K562 (cell line): ENCODE results near the gene KISS1R. TPM values are rescaled to one million over a fixed set of nuclear protein-coding genes. Genes with fewer than 3 reads are reported as not detected.

ENCODE experiments used
- BRF2 ChIP-seq: IDR thresholded peaks from 3 replicates; pipeline ENCODE4 v1.6.1; 2011; ENCODE audit warnings: borderline replicate concordance, mild to moderate bottlenecking; ENCODE audit not compliant: insufficient read length, insufficient read depth
- JUND ChIP-seq, 2 experiments: IDR thresholded peaks; 2 replicates in 1 of 2; 3 replicates in 1 of 2; pipeline ENCODE4 v1.6.1; 2011; ENCODE audit warnings: borderline replicate concordance in 2 of 2, low read depth in 2 of 2, low read length in 2 of 2, improper control_type of control experiment in 1 of 2, missing biosample characterization in 1 of 2, missing genetic modification characterization in 1 of 2, missing genetic modification reagents in 1 of 2
- LCOR ChIP-seq: sonication (generic); formaldehyde crosslinking; IDR thresholded peaks from 2 replicates; pipeline ENCODE4 v1.8.0; 2022; ENCODE audit warnings: mild to moderate bottlenecking, missing genetic modification reagents
- MCM2 ChIP-seq: fragments of 450-650 bp; IDR thresholded peaks from 2 replicates; pipeline ENCODE4 v1.6.1; 2017; ENCODE audit warnings: low read depth, mild to moderate bottlenecking
- NFE2 ChIP-seq: IDR thresholded peaks from 2 replicates; pipeline ENCODE4 v1.6.1; 2014; ENCODE audit warnings: antibody characterized with exemption, low read depth
- POLR2G ChIP-seq: fragments of 200-400 bp; formaldehyde crosslinking; IDR thresholded peaks from 2 replicates; pipeline ENCODE4 v1.6.1; 2017; ENCODE audit warnings: low read depth, mild to moderate bottlenecking, antibody characterized with exemption, low read length, moderate library complexity
- ZNF316 ChIP-seq: fragments of 450-650 bp; IDR thresholded peaks from 2 replicates; pipeline ENCODE4 v1.6.1; 2016
- ZNF699 ChIP-seq: fragments of 250-450 bp; sonication (Bioruptor Pico); IDR thresholded peaks from 2 replicates; pipeline ENCODE4 v1.8.0; 2021; ENCODE audit warnings: mild to moderate bottlenecking, moderate library complexity; ENCODE audit not compliant: insufficient replicate concordance
- polyA plus RNA-seq, 8 experiments: library from polyadenylated mRNA; depleted of rRNA in 4 of 8; stranded (reverse) in 5 of 8; unstranded in 3 of 8; fragments of >200 nt; fragmentation: Nextera tagmentation in 2 of 8; fragmentation: Illumina TruSeq in 1 of 8; extraction: Ambion mirVana in 2 of 8; extraction: Trizol in 1 of 8; gene quantifications; 2 replicates each; pipeline versions ENCODE4 v1.2.1 to v1.2.3, GENCODE V29; 2011 to 2014; ENCODE audit warnings: inconsistent platforms in 1 of 8, missing spikeins in 1 of 8
- total RNA-seq, 7 experiments: library from RNA; depleted of rRNA in 6 of 7; stranded (reverse); fragments of >200 nt in 6 of 7; fragmentation: Illumina TruSeq in 2 of 7; extraction: Trizol in 2 of 7; gene quantifications; 2 replicates each; pipeline versions ENCODE4 v1.2.1 to v1.2.3, GENCODE V29; 2011 to 2021; ENCODE audit warnings: low replicate concordance in 1 of 7

The KISS1R gene
- total and polyA plus RNA-seq, 9 of the 15 experiments (the other 6 are each of a cell fraction or from before 2014, with no cell fraction given): 0.37 to 39.4 (median 2.0) TPM

- TF ChIP-seq JUND (IDR thresholded peaks at IDR 0.05; ENCODE audit: borderline replicate concordance, low read depth, low read length) (0 out of 2 replicates have a peak, but pooled peaks have one; percentile 15), JUND (tag; IDR thresholded peaks at IDR 0.05; ENCODE audit: borderline replicate concordance, low read depth, low read length) (no peak), LCOR (CRISPR knock-in tag) (no peak), POLR2G (peak; percentile 48), MCM2 (no peak), NFE2 (peak; percentile 78), ZNF699 (no peak), ZNF316 (peak; percentile 41; the same call in 1 of the 2 replicates), BRF2 (no peak)
Measured at GRCh38 chr19:948842-949496, 31.8 kb downstream of the KISS1R start (continued).
